Right lobe of liver (tissue), 4 donors: Measurements from ENCODE around the gene DCTN2.

Experiments used
- POLR2A ChIP-seq: fragments of 450-650 bp; IDR thresholded peaks from one replicate; pipeline ENCODE4 v1.6.1; 2017; ENCODE audit warnings: antibody characterized with exemption, mild to moderate bottlenecking
- TF ChIP-seq, protein P1 (sequence below), 4 donors: fragments of 200-600 bp in 3 of 4; fragments of 450-650 bp in 1 of 4; IDR thresholded peaks; one replicate each; pipeline versions ENCODE4 v1.5.1 to v1.8.0; 2016 to 2022; ENCODE audit warnings: antibody characterized with exemption in 4 of 4, mild to moderate bottlenecking in 2 of 4
- donor health status: DM: no; HTN: no; CAD: no.
- donor health status: DM: no; HTN: no; CAD: no.
- donor health status: DM: no; HTN: yes; CAD: no.

DNA sequence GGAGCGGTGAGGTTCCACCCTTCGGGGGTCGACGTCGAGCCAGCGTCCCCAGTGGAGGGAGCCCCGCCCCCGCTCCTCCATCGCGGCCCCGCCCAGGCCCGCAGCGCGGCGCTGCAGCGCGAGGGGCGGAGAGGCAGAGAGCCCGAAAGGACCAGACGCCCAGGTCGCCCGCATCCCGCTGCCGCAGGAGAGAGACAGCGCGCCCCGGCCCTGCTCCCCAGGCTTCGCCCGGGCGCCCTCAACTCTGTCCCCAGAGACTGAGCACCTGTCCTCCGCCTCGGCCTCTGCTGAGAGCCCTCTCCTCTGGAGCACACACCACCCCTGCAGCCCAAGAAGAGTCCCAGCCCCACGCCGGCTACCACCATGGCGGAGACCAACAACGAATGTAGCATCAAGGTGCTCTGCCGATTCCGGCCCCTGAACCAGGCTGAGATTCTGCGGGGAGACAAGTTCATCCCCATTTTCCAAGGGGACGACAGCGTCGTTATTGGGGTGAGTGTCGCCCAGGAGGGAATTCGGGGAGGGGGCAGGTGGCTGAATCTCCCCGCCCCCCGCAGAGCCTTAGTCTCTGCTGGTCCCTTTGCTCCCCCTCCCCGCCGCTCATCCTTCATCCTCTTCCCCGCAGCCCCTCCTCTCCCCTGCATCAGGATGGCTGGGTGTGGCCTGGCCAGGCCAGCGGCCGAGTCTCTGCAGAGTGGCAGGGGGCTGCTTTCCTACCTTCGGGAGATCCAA, 3.1 kb upstream of the DCTN2 start, which contains the start of gene KIF5A:
- TF ChIP-seq, protein P1, sequence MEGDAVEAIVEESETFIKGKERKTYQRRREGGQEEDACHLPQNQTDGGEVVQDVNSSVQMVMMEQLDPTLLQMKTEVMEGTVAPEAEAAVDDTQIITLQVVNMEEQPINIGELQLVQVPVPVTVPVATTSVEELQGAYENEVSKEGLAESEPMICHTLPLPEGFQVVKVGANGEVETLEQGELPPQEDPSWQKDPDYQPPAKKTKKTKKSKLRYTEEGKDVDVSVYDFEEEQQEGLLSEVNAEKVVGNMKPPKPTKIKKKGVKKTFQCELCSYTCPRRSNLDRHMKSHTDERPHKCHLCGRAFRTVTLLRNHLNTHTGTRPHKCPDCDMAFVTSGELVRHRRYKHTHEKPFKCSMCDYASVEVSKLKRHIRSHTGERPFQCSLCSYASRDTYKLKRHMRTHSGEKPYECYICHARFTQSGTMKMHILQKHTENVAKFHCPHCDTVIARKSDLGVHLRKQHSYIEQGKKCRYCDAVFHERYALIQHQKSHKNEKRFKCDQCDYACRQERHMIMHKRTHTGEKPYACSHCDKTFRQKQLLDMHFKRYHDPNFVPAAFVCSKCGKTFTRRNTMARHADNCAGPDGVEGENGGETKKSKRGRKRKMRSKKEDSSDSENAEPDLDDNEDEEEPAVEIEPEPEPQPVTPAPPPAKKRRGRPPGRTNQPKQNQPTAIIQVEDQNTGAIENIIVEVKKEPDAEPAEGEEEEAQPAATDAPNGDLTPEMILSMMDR (IDR thresholded peaks at IDR 0.05): no peak
- no peak for TF ChIP-seq POLR2A
